ENCODE measurements around the gene ZNF556.

ZNF556 gene

DNA sequence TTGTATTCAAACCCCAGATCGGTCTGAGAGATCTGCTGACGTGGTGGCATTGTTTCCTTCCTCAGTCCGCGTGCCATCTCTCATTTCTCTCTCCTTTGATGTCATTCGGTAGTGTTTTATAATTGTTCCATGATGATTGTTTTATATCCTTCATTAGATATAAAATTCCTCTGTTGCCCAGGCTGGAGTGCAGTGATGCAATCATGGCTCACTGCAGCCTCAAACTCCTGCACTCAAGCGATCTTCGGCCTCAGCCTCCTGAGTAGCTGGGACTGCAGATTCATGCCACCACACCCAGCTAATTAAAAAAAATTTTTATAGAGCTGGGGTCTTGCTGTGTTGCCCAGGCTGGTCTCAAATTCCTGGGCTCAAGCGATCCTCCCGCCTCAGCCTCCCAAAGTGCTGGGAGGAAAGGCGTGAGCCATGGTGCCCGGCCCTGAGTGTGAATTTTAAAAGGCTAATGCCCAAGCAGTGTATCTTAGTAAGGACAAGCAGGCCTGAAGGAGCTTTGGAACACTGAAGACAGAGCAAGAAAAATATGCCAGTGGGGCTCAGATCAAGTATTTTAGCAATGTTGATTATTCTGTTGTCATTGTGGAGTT, 38.9 kb downstream of the ZNF556 start:
- no peak for DNase-seq (ENCODE audit: low read depth in 2 of 2)

DNA sequence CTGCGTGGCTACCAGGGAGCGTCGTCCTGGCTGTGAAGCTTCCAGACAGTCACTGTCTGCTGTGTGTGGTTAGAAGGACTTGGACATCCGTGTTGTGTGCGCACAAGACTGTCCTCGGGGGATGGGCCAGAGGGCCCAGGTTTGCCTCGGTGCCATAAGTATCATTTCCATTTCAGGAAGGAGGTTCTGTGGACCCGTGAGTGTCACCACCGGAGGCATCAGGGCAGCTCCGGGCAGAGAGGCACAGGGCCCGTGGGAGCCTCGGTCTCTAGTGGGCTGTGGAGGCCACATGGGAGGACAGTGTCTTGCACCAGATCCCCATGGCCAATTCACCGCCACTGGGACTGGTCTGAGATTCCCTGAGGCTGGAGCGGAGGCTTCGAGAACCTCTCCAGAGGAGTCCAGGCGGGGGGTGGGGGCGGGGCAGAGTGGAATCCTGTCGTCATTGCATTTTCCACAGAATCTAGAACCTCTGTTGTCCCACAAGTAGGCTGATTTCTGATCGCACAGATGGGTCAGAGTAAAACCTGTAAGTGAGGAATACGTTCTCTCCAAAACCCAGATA, 39.6 kb downstream of the ZNF556 start:
- DNase-seq (ENCODE audit: low read depth in 2 of 2), result no peak

DNA sequence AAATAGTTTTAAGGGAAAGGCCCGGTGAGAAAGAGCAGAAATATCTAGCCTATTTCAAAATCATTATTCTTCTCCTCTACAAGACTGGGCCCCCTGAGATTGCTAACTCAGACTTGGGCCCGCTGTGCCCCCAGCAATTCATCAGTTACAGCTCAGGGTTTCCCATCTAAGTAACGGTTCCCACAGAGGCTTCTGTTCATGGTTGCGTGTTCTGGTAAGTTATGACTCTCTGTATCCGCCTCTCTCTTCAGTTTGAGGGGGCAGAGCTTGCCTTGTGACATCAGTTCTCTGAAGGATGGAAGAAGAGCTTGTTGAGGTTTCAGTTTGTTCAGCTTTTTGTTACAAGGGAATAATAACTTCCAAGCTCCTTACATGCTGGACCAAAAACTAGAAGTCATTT, 45.2 kb downstream of the ZNF556 start:
- DNase-seq (ENCODE audit: low read depth in 2 of 2), result no peak

DNA sequence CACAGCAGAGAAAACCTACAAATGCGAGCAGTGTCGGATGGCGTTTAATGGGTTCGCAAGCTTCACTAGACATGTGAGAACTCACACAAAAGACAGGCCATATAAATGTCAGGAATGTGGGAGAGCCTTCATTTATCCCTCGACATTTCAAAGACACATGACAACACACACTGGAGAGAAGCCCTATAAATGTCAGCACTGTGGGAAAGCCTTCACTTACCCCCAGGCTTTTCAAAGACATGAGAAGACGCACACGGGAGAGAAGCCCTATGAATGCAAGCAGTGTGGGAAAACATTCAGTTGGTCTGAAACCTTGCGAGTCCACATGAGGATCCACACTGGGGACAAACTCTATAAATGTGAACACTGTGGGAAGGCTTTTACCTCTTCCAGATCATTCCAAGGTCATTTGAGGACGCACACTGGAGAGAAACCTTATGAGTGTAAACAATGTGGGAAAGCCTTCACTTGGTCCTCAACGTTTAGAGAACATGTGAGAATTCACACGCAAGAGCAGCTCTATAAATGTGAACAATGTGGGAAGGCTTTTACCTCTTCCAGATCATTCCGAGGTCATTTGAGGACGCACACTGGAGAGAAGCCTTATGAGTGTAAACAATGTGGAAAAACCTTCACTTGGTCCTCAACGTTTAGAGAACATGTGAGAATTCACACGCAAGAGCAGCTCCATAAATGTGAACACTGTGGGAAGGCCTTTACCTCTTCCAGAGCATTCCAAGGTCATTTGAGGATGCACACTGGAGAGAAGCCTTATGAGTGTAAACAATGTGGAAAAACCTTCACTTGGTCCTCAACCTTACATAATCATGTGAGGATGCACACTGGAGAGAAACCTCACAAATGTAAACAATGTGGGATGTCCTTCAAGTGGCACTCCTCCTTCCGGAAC, 50.4 kb downstream of the ZNF556 start:
- DNase-seq (ENCODE audit: low read depth in 2 of 2), result no peak

DNA sequence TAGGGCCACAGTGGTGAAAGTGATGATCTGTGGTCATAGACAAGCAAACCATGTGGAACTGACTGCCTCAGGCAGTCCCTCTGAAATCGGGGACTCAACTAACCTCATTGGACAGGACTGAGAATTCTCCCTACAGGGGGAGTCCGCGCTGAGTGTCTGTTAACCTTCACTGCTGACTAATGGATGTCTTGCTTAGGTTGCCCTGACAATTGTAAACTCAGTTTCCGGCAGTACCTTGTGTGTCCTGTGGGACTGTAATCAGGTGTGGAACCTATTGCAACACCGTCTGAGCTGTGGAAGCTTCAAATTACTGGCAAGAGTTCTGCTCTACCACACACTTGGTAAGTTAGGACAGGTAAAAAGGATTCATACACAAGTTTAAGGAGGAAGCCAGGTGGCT, 55.9 kb downstream of the ZNF556 start:
- DNase-seq (ENCODE audit: low read depth in 2 of 2), result no peak

DNA sequence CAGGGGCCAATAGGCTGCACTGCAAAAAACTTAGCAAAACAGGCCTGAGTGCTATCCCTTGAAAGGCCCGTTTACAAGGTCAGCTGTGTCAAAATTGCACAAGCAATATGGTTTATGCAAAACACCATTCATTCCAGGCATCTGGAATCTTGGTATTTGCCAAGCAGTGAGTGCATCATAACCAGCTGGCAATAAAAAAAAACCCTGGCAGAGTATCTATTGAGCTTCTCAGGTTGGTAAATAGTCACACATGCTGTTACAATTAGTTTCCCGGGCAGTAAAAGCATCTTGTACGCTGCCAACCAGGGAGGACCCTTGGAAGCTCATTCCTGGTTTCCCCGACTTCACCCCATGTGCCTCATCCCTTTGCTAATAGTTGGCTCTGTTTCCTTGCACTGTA, 56.4 kb downstream of the ZNF556 start:
- no peak for DNase-seq (ENCODE audit: low read depth in 2 of 2)

DNA sequence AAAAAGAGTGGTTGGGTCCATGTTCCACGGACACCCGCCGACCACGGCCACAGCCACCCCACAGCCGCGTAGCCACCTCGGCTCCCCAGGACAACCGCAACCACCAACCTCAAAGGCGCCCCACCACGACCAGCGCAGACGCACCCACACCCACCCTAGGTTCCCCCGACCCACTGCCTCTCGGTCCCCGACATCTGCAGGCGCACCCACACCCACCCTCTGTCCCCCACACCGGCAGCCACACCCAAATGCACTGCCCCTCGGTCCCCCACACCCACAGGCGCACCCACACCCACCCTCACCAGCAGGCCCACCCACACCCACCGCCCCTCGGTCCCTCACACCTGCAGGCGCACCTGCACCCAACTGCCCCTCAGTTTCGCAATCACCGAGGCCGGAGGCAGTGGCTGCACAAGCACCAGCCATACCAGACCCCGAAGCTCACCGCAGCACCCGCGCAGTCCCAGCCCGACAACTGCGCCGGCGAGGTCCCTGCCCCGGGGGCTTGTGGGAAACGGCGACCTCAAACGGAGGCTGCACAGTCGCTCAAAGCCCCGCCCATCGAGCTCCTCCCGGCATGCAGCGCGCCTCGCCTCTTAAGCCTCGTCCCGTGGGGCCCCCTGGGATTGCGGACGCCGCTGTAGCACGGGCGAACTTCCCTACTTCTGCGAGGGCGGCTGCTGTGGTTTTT, 59.4 kb downstream of the ZNF556 start:
- DNase-seq (ENCODE audit: low read depth in 2 of 2), result no peak

DNA sequence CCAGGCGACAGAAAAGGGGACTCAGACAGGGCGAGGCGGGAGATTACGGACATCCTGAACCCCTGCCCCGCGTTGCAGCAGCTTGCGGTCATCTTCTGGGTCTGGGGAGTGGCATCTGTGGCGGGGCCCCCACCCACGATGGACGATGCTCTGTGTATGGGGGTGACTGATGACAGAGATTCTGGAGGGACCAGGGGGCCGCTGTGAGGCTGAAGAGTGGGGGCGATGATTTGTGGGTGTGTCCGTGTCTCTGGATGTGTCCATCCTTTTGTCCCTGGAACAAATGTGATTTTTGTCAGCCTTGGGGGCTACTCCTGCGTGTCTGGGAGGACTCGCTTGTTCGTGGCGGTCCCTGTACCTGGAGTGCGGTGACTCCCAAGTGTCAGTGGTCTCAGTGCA, 59.9 kb downstream of the ZNF556 start:
- no peak for DNase-seq (ENCODE audit: low read depth in 2 of 2)
